Measurements from ENCODE around the gene AEBP1. TPM values are rescaled to one million over a fixed set of nuclear protein-coding genes. Genes with fewer than 3 reads are reported as not detected.

The AEBP1 gene
- total RNA-seq, 4 donors from 2014 or later = 33.9 to 151 (median 89.0) TPM

DNA sequence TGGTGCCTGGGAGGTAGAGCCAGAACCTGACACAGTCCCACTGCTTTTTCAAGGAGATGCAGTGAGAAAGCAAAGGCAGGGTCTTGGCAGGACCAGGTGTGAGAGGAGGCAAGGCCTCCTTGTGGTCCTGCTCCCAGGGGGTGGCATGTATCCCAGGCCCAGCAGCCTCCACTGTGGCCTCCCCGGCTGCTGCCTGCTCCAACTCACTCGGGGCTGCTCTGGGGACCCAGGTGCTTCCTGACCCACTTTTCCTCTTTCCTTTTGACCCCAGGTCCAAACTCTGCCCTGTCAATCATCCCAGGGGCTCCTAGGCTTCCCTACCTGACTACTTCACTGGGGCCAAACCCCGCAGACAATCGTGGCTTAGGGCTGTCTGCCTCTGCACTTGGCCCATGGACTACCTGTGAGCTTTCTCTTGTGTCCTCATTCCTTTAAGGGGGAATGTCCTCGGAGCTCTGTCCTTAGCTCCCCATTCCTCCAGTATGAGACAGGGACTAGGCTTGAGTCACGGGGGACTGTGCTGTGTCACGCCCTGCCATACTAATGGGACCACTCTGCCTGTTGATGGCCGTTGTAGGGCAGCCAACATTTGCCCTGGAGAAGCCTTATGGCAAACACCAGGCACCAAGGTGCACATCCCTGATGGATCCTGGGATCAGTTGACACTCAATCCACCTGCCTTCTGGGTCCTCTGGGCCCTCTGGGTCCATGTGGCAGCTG, 1.1 kb upstream of the AEBP1 start:
- H3K36me3 ChIP-seq = no peaks in the 10 kb centered on the region
- TF ChIP-seq POLR2AphosphoS5 (IDR thresholded peaks at IDR 0.05) = no peak
- DNase-seq = no peak
- peak overlapping the region; percentile 27 to 92 (median 86) for H3K27ac ChIP-seq
- WGBS, 2 donors (ENCODE audit: low coverage in 1 of 2) = 62 to 77% methylated on average over 2 to 6 of the region's 8 CpGs
- intact Hi-C loops (cut with DNase I; ENCODE audit: low total_unique reads) = no loop called here
- H3K4me3 ChIP-seq = no peak overlapping the region
- H3K9me3 ChIP-seq = no peaks in the 10 kb centered on the region
- H3K4me1 ChIP-seq = peaks cover 0 to 12% (median 2%) of the 10 kb centered on the region in 4 donors
- in situ Hi-C loops (cut with MboI; ENCODE audit: low pct_ligation_motif_present in 1 of 4, low pct_unique_long_range_greater_than_20kb in 1 of 4, low sequenced_read_pairs in 3 of 4) = no loop called here
- H3K27me3 ChIP-seq = peaks cover 26% of the 10 kb centered on the region

DNA sequence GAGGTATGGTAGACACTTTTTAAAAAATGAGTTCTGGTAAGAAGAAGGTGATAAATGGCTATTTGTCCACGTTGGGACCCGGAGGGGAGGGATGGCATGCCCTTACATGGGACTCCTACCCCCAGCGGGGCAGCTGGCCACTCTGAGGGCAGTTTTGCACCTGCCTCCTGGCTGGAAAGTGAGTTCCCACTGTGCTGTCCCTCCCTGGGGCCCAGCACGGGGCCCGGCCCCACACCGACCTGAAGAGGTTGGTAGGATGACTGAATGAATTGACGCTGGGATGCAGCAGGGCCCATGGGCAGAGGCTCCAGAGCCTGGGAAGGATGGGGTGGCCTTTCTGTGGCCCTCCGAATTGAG, 601 bp upstream of the AEBP1 start:
- no peak for DNase-seq
- Histone ChIP-seq H3K4me3 (no peak overlapping the region), H3K4me1 (peaks cover 0 to 12% (median 2%) of the 10 kb centered on the region in 4 donors), H3K27ac (peak overlapping the region; percentile 39 to 92 (median 86)), H3K36me3 (no peaks in the 10 kb centered on the region), H3K9me3 (no peaks in the 10 kb centered on the region), H3K27me3 (peaks cover 26% of the 10 kb centered on the region)
- TF ChIP-seq POLR2A (IDR thresholded peaks at IDR 0.05) (no peak), POLR2AphosphoS5 (IDR thresholded peaks at IDR 0.05) (no peak), EP300 (IDR thresholded peaks at IDR 0.05; ENCODE audit: low read depth) (no peak)
- TF ChIP-seq, protein P1, sequence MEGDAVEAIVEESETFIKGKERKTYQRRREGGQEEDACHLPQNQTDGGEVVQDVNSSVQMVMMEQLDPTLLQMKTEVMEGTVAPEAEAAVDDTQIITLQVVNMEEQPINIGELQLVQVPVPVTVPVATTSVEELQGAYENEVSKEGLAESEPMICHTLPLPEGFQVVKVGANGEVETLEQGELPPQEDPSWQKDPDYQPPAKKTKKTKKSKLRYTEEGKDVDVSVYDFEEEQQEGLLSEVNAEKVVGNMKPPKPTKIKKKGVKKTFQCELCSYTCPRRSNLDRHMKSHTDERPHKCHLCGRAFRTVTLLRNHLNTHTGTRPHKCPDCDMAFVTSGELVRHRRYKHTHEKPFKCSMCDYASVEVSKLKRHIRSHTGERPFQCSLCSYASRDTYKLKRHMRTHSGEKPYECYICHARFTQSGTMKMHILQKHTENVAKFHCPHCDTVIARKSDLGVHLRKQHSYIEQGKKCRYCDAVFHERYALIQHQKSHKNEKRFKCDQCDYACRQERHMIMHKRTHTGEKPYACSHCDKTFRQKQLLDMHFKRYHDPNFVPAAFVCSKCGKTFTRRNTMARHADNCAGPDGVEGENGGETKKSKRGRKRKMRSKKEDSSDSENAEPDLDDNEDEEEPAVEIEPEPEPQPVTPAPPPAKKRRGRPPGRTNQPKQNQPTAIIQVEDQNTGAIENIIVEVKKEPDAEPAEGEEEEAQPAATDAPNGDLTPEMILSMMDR (IDR thresholded peaks at IDR 0.05) = no peak
- in situ Hi-C loops (cut with MboI; ENCODE audit: low pct_ligation_motif_present in 1 of 4, low pct_unique_long_range_greater_than_20kb in 1 of 4, low sequenced_read_pairs in 3 of 4) (no loop called here), intact Hi-C loops (cut with DNase I; ENCODE audit: low total_unique reads) (no loop called here)
- 57% methylated on average over 8 of the region's 8 CpGs; no CpG with 5 or more reads in 1 of the 2 donors for WGBS, 2 donors (ENCODE audit: low coverage in 1 of 2)

DNA sequence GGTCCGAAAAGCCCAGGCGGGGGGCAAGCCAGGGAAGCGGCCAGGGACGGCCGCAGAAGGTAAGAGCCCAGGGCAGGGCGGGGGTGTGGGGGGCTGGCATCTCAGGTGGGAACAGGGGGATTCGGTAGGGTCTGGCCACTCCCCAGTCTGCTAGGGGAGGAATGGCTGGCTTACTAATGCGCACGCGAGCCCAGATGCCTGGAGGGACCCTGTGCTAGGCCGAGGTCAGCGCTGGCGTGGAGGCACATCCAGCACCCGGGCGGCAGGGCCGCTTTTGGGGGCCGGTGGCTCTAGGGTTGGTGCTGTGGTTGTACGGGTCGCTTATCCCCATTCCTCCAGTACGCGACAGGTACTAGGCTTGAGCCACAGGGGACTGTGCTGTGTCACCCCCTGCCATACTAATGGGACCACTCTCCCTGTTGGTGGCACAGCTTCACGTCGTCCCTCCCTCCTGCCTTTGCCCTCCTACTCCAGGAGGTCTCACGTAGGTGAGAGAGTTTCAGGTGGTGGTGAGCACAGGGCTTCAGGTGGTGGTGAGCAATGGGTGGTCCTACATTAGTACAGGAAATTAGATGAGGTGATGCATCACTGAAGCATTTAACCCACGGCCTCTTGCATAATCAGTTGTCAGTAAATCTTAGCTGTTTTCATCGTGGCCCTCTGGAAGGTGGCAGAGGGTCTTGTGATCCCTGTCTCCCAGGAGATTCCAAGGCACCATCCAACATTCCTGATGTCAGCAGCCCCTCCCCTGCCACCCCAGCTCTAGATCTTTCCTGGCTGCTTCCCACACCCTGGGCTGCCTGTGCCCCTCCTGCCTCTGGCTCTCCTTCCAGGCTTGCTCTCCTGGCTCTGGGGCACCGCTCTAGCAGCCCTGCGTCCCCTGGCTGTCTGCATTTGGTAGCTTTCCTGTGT, 971 bp downstream of the AEBP1 start:
- H3K4me3 ChIP-seq = peak overlapping the region; percentile 32 to 59 (median 51)

DNA sequence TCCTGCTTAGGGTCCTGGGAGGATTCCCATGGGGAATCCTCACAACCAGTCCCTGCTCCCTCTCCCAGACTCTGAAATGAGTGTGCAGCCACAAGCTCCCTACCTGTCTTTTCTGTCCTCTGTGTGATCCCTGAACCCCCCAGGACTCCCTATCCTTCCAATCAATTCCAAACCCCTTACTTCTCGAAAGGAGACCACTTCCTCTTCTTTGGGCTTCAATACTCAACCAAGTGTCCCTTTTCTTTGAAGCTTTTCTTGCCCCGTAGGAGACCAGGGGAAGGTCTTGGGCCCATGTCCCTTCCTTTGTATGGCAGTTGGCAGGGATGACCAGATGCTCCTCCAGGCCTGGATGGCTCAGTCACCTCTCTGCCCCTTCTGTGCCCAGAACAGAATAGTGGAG, 1.7 kb downstream of the AEBP1 start:
- TF ChIP-seq, protein P1 (IDR thresholded peaks at IDR 0.05) = no peak
- no peak for TF ChIP-seq POLR2A (IDR thresholded peaks at IDR 0.05)
- TF ChIP-seq POLR2AphosphoS5 (IDR thresholded peaks at IDR 0.05) = no peak
- no peak for TF ChIP-seq EP300 (IDR thresholded peaks at IDR 0.05; ENCODE audit: low read depth)
- Histone ChIP-seq H3K36me3 (no peaks in the 10 kb centered on the region), H3K4me3 (peak overlapping the region in 3 of 4 donors; percentile 32 to 59 (median 43)), H3K9me3 (no peaks in the 10 kb centered on the region), H3K4me1 (peaks cover 0 to 12% (median 2%) of the 10 kb centered on the region in 4 donors), H3K27me3 (peaks cover 26% of the 10 kb centered on the region), H3K27ac (peak overlapping the region; percentile 77 to 92 (median 86))
- intact Hi-C loops (cut with DNase I; ENCODE audit: low total_unique reads) = no loop called here
- WGBS, 2 donors (ENCODE audit: low coverage in 1 of 2) = 44 to 60% methylated on average over 1 to 2 of the region's 2 CpGs
- DNase-seq = no peak
- in situ Hi-C loops (cut with MboI; ENCODE audit: low pct_ligation_motif_present in 1 of 4, low pct_unique_long_range_greater_than_20kb in 1 of 4, low sequenced_read_pairs in 3 of 4) = no loop called here

More for the DNA sequence above, 971 bp downstream of the AEBP1 start:
- no peaks in the 10 kb centered on the region for H3K36me3 ChIP-seq
- WGBS, 2 donors (ENCODE audit: low coverage in 1 of 2) = 53 to 55% methylated on average over 2 to 19 of the region's 28 CpGs
- in situ Hi-C loops (cut with MboI; ENCODE audit: low pct_ligation_motif_present in 1 of 4, low pct_unique_long_range_greater_than_20kb in 1 of 4, low sequenced_read_pairs in 3 of 4) (no loop called here), intact Hi-C loops (cut with DNase I; ENCODE audit: low total_unique reads) (no loop called here)
- peak overlapping the region; percentile 77 to 92 (median 86) for H3K27ac ChIP-seq
- no peak for DNase-seq
- peak in 2 of 3 donors; percentile 17 to 57 for TF ChIP-seq POLR2AphosphoS5 (IDR thresholded peaks at IDR 0.05)
- TF ChIP-seq, protein P1 (IDR thresholded peaks at IDR 0.05) = no peak
- H3K4me1 ChIP-seq = peaks cover 0 to 12% (median 2%) of the 10 kb centered on the region in 4 donors
- peaks cover 26% of the 10 kb centered on the region for H3K27me3 ChIP-seq
- no peaks in the 10 kb centered on the region for H3K9me3 ChIP-seq
